ENCODE data around the gene ABTB2.

ABTB2 gene

DNA sequence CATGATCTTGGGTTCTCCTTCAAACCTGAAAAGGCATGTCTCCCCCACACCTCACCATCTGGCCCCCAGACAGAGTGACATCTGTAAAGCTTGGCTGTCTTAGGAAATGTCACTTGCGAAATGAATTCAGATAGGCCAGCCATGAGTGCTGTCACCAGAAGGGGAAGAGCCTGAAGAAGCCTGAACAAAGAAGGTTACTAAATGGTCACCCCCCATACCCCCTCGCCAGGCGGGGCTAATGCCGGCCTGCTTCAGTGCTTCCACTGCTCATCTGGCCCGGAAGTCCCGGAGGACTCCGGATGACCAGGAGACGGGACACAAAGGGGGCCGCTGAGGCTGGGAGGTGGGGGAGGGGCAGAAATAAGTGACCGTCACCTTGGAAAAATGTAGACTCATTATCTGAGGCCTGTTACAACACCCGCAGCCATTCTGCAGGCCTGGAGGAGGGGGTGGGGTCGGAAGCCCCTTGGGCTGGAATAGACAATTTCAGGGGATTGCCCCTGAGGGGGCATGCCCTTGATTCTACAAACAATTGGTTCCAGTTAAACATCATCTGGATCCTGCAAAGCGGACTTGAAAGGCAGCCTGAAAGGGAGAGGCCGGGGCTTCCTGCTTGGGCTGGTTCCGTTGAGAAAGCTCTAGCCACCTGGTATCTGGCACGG is 209.2 kb downstream of the ABTB2 start:
- DNase-seq (ENCODE audit: low read depth in 1 of 2, low spot score in 1 of 2) = peak; percentile 57 to 89
- TF ChIP-seq POLR2AphosphoS5 (IDR thresholded peaks at IDR 0.05; ENCODE audit: low read depth) (0 out of 2 replicates have a peak, but pooled peaks have one; percentile 61), SPI1 (IDR thresholded peaks at IDR 0.05; ENCODE audit: borderline replicate concordance, low read depth) (peak; percentile 85; the same call in 1 of the 2 replicates), GABPA (IDR thresholded peaks at IDR 0.05; ENCODE audit: low read depth) (no peak)
- TF ChIP-seq, protein P1, sequence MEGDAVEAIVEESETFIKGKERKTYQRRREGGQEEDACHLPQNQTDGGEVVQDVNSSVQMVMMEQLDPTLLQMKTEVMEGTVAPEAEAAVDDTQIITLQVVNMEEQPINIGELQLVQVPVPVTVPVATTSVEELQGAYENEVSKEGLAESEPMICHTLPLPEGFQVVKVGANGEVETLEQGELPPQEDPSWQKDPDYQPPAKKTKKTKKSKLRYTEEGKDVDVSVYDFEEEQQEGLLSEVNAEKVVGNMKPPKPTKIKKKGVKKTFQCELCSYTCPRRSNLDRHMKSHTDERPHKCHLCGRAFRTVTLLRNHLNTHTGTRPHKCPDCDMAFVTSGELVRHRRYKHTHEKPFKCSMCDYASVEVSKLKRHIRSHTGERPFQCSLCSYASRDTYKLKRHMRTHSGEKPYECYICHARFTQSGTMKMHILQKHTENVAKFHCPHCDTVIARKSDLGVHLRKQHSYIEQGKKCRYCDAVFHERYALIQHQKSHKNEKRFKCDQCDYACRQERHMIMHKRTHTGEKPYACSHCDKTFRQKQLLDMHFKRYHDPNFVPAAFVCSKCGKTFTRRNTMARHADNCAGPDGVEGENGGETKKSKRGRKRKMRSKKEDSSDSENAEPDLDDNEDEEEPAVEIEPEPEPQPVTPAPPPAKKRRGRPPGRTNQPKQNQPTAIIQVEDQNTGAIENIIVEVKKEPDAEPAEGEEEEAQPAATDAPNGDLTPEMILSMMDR (IDR thresholded peaks at IDR 0.05; ENCODE audit: insufficient read depth, low read length) = no peak
- TF ChIP-seq, protein P2, sequence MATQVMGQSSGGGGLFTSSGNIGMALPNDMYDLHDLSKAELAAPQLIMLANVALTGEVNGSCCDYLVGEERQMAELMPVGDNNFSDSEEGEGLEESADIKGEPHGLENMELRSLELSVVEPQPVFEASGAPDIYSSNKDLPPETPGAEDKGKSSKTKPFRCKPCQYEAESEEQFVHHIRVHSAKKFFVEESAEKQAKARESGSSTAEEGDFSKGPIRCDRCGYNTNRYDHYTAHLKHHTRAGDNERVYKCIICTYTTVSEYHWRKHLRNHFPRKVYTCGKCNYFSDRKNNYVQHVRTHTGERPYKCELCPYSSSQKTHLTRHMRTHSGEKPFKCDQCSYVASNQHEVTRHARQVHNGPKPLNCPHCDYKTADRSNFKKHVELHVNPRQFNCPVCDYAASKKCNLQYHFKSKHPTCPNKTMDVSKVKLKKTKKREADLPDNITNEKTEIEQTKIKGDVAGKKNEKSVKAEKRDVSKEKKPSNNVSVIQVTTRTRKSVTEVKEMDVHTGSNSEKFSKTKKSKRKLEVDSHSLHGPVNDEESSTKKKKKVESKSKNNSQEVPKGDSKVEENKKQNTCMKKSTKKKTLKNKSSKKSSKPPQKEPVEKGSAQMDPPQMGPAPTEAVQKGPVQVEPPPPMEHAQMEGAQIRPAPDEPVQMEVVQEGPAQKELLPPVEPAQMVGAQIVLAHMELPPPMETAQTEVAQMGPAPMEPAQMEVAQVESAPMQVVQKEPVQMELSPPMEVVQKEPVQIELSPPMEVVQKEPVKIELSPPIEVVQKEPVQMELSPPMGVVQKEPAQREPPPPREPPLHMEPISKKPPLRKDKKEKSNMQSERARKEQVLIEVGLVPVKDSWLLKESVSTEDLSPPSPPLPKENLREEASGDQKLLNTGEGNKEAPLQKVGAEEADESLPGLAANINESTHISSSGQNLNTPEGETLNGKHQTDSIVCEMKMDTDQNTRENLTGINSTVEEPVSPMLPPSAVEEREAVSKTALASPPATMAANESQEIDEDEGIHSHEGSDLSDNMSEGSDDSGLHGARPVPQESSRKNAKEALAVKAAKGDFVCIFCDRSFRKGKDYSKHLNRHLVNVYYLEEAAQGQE (IDR thresholded peaks at IDR 0.05; ENCODE audit: insufficient replicate concordance, low read depth) = peak; percentile 38
- Histone ChIP-seq H3K27me3 (ENCODE audit: insufficient read depth, poor library complexity, severe bottlenecking) (no peaks in the 10 kb centered on the region), H3K27ac (replicated peaks) (peak overlapping the region; percentile 79), H3K4me3 (replicated peaks; ENCODE audit: insufficient read depth, low read length) (no peak overlapping the region)

DNA sequence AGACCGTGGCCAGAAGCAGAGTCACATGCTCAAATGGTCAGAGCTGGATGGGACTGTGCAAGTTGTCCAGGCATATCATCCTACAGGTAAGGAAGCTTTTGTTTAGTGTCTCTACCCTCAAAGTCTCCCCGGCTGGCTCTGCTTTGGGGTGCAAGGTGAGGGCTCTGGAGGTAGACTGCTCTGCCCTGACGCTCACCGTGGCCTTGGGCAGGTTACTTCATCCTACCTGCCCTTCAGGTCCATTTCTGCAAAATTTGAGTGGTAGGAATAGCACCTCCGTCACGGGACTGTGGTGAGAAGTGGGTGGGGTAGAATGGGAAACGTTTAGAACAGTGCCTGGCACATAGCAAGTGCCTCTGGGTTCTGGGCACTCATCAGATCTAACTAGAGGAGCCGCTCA is 210.2 kb downstream of the ABTB2 start:
- H3K27ac ChIP-seq (replicated peaks) = peak overlapping the region; percentile 79
- H3K4me3 ChIP-seq (replicated peaks; ENCODE audit: insufficient read depth, low read length) = no peak overlapping the region
- TF ChIP-seq, protein P1 (IDR thresholded peaks at IDR 0.05; ENCODE audit: insufficient read depth, low read length) = no peak
- TF ChIP-seq, protein P2 (IDR thresholded peaks at IDR 0.05; ENCODE audit: insufficient replicate concordance, low read depth) = no peak
- TF ChIP-seq SPI1 (IDR thresholded peaks at IDR 0.05; ENCODE audit: borderline replicate concordance, low read depth) (no peak), POLR2AphosphoS5 (IDR thresholded peaks at IDR 0.05; ENCODE audit: low read depth) (no peak), GABPA (IDR thresholded peaks at IDR 0.05; ENCODE audit: low read depth) (no peak)
- DNase-seq (ENCODE audit: low read depth in 1 of 2, low spot score in 1 of 2) = no peak
- no peaks in the 10 kb centered on the region for H3K27me3 ChIP-seq (ENCODE audit: insufficient read depth, poor library complexity, severe bottlenecking)

DNA sequence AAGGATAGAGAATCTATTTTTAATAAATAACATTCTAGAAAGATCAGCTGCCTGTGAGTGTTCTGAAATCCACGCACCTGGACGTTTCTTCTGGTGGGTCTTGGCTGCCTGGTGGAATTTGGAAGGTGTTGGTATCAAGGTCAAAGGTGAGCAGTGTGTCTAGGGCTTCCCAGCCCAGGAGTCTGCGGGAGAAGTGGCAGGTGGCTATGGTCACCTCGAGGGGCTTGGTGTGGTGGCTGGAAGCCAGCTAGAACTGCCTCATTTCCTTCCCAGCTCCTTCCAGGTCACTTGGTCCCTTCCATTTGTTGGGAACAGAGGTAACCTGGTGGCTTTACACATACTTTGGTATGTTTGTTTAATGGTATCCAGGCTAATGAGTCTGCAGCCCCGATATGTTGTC is 210.9 kb downstream of the ABTB2 start:
- no peak for DNase-seq (ENCODE audit: low read depth in 1 of 2, low spot score in 1 of 2)
- Histone ChIP-seq H3K27me3 (ENCODE audit: insufficient read depth, poor library complexity, severe bottlenecking) (no peaks in the 10 kb centered on the region), H3K4me3 (replicated peaks; ENCODE audit: insufficient read depth, low read length) (no peak overlapping the region), H3K27ac (replicated peaks) (peak overlapping the region; percentile 79)
- TF ChIP-seq, protein P2 (IDR thresholded peaks at IDR 0.05; ENCODE audit: insufficient replicate concordance, low read depth) = no peak
- TF ChIP-seq GABPA (IDR thresholded peaks at IDR 0.05; ENCODE audit: low read depth) (no peak), POLR2AphosphoS5 (IDR thresholded peaks at IDR 0.05; ENCODE audit: low read depth) (no peak), SPI1 (IDR thresholded peaks at IDR 0.05; ENCODE audit: borderline replicate concordance, low read depth) (no peak)
- TF ChIP-seq, protein P1 (IDR thresholded peaks at IDR 0.05; ENCODE audit: insufficient read depth, low read length) = no peak
